ENCODE results near the gene HMOX1. TPM values are rescaled to one million over a fixed set of nuclear protein-coding genes. Genes with fewer than 3 reads are reported as not detected.

HMOX1 gene
- total and polyA plus RNA-seq, 8 donors = 8.2 to 355 (median 10.5) TPM

DNA sequence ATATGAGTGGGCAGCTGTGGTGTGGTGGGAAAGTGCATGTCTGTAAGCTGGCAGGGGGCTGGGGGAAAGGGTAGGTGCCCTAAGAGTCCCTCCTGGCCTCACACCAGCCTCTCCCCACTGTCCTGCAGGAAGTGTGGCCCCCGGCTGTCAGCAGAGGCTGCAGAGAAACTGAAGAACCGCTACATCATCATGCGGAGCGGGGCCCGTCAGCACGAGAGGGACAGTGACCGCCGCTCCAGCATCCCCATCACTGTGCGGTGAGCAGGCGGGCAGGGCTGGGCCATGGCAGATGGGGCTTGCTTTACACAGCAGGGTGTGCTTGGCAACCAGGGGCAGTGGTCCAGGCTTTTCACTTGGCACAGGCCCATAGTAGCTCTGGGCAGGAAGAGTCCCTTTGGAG lies 38.9 kb downstream of the HMOX1 start:
- Histone ChIP-seq H3K9me3 (no peaks in the 10 kb centered on the region), H3K27me3 (no peaks in the 10 kb centered on the region), H3K4me3 (no peak overlapping the region), H3K27ac (no peak overlapping the region), H3K4me1 (peaks cover 0 to 11% of the 10 kb centered on the region in 2 donors), H3K36me3 (peaks cover 0 to 96% of the 10 kb centered on the region in 2 donors)
- TF ChIP-seq, protein P1, sequence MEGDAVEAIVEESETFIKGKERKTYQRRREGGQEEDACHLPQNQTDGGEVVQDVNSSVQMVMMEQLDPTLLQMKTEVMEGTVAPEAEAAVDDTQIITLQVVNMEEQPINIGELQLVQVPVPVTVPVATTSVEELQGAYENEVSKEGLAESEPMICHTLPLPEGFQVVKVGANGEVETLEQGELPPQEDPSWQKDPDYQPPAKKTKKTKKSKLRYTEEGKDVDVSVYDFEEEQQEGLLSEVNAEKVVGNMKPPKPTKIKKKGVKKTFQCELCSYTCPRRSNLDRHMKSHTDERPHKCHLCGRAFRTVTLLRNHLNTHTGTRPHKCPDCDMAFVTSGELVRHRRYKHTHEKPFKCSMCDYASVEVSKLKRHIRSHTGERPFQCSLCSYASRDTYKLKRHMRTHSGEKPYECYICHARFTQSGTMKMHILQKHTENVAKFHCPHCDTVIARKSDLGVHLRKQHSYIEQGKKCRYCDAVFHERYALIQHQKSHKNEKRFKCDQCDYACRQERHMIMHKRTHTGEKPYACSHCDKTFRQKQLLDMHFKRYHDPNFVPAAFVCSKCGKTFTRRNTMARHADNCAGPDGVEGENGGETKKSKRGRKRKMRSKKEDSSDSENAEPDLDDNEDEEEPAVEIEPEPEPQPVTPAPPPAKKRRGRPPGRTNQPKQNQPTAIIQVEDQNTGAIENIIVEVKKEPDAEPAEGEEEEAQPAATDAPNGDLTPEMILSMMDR (IDR thresholded peaks at IDR 0.05) = no peak
- intact Hi-C loops (cut with DNase I) = no loop called here
- no peak for ATAC-seq
- peak in 1 of 4 donors; percentile 78 for DNase-seq

DNA sequence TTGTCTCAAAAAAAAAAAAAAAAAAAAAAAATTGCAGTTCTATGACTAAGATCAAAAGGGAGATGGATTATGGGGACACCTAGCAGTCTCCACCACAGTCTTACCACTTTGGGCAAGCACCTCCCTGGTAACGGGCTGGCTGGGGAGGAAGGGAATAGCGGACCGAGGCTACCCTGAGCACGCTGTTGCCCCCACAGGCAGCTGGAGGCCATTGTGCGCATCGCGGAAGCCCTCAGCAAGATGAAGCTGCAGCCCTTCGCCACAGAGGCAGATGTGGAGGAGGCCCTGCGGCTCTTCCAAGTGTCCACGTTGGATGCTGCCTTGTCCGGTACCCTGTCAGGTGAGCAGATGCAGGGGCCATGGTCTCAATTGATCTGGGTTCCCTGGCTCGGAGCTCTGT lies 40.2 kb downstream of the HMOX1 start:
- Histone ChIP-seq H3K27me3 (no peaks in the 10 kb centered on the region), H3K9me3 (no peaks in the 10 kb centered on the region), H3K4me1 (peaks cover 0 to 11% of the 10 kb centered on the region in 2 donors), H3K27ac (no peak overlapping the region), H3K36me3 (peaks cover 0 to 94% of the 10 kb centered on the region in 2 donors), H3K4me3 (no peak overlapping the region)
- intact Hi-C loops (cut with DNase I) = no loop called here
- no peak for ATAC-seq
- TF ChIP-seq, protein P1 (IDR thresholded peaks at IDR 0.05) = no peak
- peak in 1 of 4 donors; percentile 20 for DNase-seq

DNA sequence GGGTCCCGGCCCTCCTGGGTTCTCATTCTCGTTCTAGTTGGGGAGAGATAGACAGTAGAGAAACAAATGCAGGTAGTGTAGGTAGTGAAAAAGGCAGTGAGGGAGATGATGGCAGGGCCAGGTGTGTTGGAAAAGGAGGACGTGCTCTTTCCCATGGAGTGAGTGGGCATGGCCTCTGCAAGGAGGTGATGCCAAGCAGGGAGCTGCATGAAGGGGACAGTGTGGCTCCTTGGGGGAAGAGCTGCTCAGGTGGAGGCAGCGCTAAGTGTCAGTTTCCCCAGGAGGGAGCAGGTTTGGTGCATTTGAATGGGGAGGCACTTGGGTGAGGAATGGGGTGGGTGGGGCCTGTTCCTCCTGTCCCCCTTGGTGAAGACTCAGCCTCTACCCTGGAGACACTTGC lies 41.2 kb downstream of the HMOX1 start:
- H3K36me3 ChIP-seq = peaks cover 0 to 96% of the 10 kb centered on the region in 2 donors

DNA sequence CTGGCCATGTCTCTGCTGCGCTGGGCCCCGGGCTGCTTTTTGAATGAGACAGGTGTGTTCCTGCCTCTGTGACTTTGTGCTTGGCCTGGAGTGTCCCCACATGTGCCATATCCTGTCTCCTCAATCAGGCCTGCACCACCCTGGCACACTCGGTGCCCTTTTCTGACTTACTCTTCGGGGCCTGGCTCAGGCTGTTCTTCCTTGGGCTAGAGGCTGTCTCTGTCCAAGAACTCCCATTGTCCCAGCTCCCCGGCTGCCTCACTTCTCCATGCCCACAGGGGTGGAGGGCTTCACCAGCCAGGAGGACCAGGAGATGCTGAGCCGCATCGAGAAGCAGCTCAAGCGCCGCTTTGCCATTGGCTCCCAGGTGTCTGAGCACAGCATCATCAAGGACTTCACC lies 42.0 kb downstream of the HMOX1 start:
- no peak for ATAC-seq
- TF ChIP-seq, protein P1 (IDR thresholded peaks at IDR 0.05) = no peak
- Histone ChIP-seq H3K27me3 (no peaks in the 10 kb centered on the region), H3K4me1 (peaks cover 0 to 9% of the 10 kb centered on the region in 2 donors), H3K4me3 (no peak overlapping the region), H3K36me3 (peaks cover 0 to 88% of the 10 kb centered on the region in 2 donors), H3K9me3 (no peaks in the 10 kb centered on the region), H3K27ac (no peak overlapping the region)
- peak in 1 of 4 donors; percentile 60 for DNase-seq
- intact Hi-C loops (cut with DNase I) = no loop called here

More for the DNA sequence above, 41.2 kb downstream of the HMOX1 start:
- H3K4me3 ChIP-seq = no peak overlapping the region
- TF ChIP-seq, protein P1 (IDR thresholded peaks at IDR 0.05) = no peak
- intact Hi-C loops (cut with DNase I) = no loop called here
- ATAC-seq (no peak), DNase-seq (peak in 1 of 4 donors; percentile 31)
- no peaks in the 10 kb centered on the region for H3K27me3 ChIP-seq
- no peaks in the 10 kb centered on the region for H3K9me3 ChIP-seq
- H3K27ac ChIP-seq = no peak overlapping the region
- H3K4me1 ChIP-seq = peaks cover 0 to 11% of the 10 kb centered on the region in 2 donors

DNA sequence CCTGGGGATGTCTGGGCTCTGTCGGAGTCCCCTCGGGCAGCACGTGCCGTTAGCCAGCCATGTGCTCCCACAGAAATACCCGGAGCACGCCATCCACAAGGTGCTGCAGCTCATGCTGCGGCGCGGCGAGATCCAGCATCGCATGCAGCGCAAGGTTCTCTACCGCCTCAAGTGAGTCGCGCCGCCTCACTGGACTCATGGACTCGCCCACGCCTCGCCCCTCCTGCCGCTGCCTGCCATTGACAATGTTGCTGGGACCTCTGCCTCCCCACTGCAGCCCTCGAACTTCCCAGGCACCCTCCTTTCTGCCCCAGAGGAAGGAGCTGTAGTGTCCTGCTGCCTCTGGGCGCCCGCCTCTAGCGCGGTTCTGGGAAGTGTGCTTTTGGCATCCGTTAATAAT lies 43.2 kb downstream of the HMOX1 start:
- TF ChIP-seq, protein P1 (IDR thresholded peaks at IDR 0.05) = no peak
- Histone ChIP-seq H3K4me1 (no peaks in the 10 kb centered on the region), H3K4me3 (no peak overlapping the region), H3K27me3 (no peaks in the 10 kb centered on the region), H3K9me3 (no peaks in the 10 kb centered on the region), H3K27ac (no peak overlapping the region), H3K36me3 (peaks cover 0 to 79% of the 10 kb centered on the region in 2 donors)
- DNase-seq (peak in 1 of 4 donors; percentile 75), ATAC-seq (no peak)
- intact Hi-C loops (cut with DNase I) = no loop called here

Data from left lung (tissue), 10 donors.